Neuron (in vitro differentiated cells): ENCODE results near the gene CTNNA3.
"Not testable (repeated sequence)": the region's sequence is repeated elsewhere in the genome, so short reads cannot be mapped to it uniquely, and the experiment has no call there.

Source experiments
- H2AFZ ChIP-seq: one replicate; pipeline ENCODE4 v1.6.1; 2013; ENCODE audit warnings: low read depth, mild to moderate bottlenecking, inconsistent platforms, low read length, moderate library complexity
- H3K27me3 ChIP-seq: one replicate; pipeline ENCODE4 v1.6.1; 2013; ENCODE audit warnings: low read length; ENCODE audit not compliant: insufficient read depth
- H3K36me3 ChIP-seq: one replicate; pipeline ENCODE4 v1.6.1; 2013; ENCODE audit warnings: low read length; ENCODE audit not compliant: insufficient read depth
- H3K4me1 ChIP-seq: one replicate; pipeline ENCODE4 v1.6.1; 2013; ENCODE audit warnings: low read length; ENCODE audit not compliant: insufficient read depth
- H3K4me3 ChIP-seq: 2 replicates; pipeline ENCODE4 v1.5.1; 2013; ENCODE audit warnings: mild to moderate bottlenecking, low read length, moderate library complexity
- H3K9me3 ChIP-seq: one replicate; pipeline ENCODE4 v1.6.1; 2013; ENCODE audit warnings: low read length

CTNNA3 gene

GRCh38 chr10:67433276-67433675, 262.7 kb downstream of the CTNNA3 start:
- H3K4me3 ChIP-seq: no peak overlapping the region
- H2AFZ ChIP-seq: no peak overlapping the region
- H3K27me3 ChIP-seq: no peaks in the 10 kb centered on the region
- no peaks in the 10 kb centered on the region for H3K36me3 ChIP-seq
- H3K9me3 ChIP-seq: no peaks in the 10 kb centered on the region
- H3K4me1 ChIP-seq: no peaks in the 10 kb centered on the region

- no peaks in the 10 kb centered on the region for H3K36me3 ChIP-seq
- no peak overlapping the region for H2AFZ ChIP-seq
- H3K27me3 ChIP-seq: no peaks in the 10 kb centered on the region
- H3K4me3 ChIP-seq: no peak overlapping the region
- H3K9me3 ChIP-seq: no peaks in the 10 kb centered on the region
- no peaks in the 10 kb centered on the region for H3K4me1 ChIP-seq
These were observed 293.4 kb downstream of the CTNNA3 start for GRCh38 chr10:67402620-67403019.

- Histone ChIP-seq H3K27me3 (no peaks in the 10 kb centered on the region), H3K36me3 (no peaks in the 10 kb centered on the region), H2AFZ (no peak overlapping the region), H3K4me3 (no peak overlapping the region), H3K4me1 (no peaks in the 10 kb centered on the region), H3K9me3 (no peaks in the 10 kb centered on the region)
These were observed 294.3 kb downstream of the CTNNA3 start for GRCh38 chr10:67401711-67402110.

GRCh38 chr10:67386841-67387533, 309.0 kb downstream of the CTNNA3 start:
- H3K27me3 ChIP-seq, H2AFZ ChIP-seq, H3K9me3 ChIP-seq, H3K4me3 ChIP-seq, H3K36me3 ChIP-seq: not testable (repeated sequence)
- peaks cover 17% of the 10 kb centered on the region for H3K4me1 ChIP-seq

- no peak overlapping the region for H3K4me3 ChIP-seq
- no peaks in the 10 kb centered on the region for H3K36me3 ChIP-seq
- H3K9me3 ChIP-seq: no peaks in the 10 kb centered on the region
- peak overlapping the region; percentile 10 for H2AFZ ChIP-seq
- no peaks in the 10 kb centered on the region for H3K27me3 ChIP-seq
- peaks cover 17% of the 10 kb centered on the region for H3K4me1 ChIP-seq
These were observed 309.7 kb downstream of the CTNNA3 start for GRCh38 chr10:67386260-67386659.

GRCh38 chr10:67385566-67385965, 310.4 kb downstream of the CTNNA3 start:
- no peak overlapping the region for H2AFZ ChIP-seq
- no peak overlapping the region for H3K4me3 ChIP-seq
- no peaks in the 10 kb centered on the region for H3K36me3 ChIP-seq
- no peaks in the 10 kb centered on the region for H3K27me3 ChIP-seq
- H3K9me3 ChIP-seq: no peaks in the 10 kb centered on the region
- peaks cover 17% of the 10 kb centered on the region for H3K4me1 ChIP-seq

- no peaks in the 10 kb centered on the region for H3K27me3 ChIP-seq
- H2AFZ ChIP-seq: peak overlapping the region; percentile 46
- no peak overlapping the region for H3K4me3 ChIP-seq
- H3K36me3 ChIP-seq: no peaks in the 10 kb centered on the region
- peaks cover 17% of the 10 kb centered on the region for H3K4me1 ChIP-seq
- H3K9me3 ChIP-seq: no peaks in the 10 kb centered on the region
These were observed 310.9 kb downstream of the CTNNA3 start for GRCh38 chr10:67385089-67385488.

- no peaks in the 10 kb centered on the region for H3K9me3 ChIP-seq
- no peak overlapping the region for H3K4me3 ChIP-seq
- no peaks in the 10 kb centered on the region for H3K36me3 ChIP-seq
- no peaks in the 10 kb centered on the region for H3K4me1 ChIP-seq
- H3K27me3 ChIP-seq: no peaks in the 10 kb centered on the region
- H2AFZ ChIP-seq: no peak overlapping the region
These were observed 364.7 kb downstream of the CTNNA3 start for GRCh38 chr10:67331121-67331910.

GRCh38 chr10:67327626-67328535, 368.1 kb downstream of the CTNNA3 start:
- Histone ChIP-seq H2AFZ (no peak overlapping the region), H3K4me3 (no peak overlapping the region), H3K9me3 (no peaks in the 10 kb centered on the region), H3K4me1 (no peaks in the 10 kb centered on the region), H3K27me3 (no peaks in the 10 kb centered on the region), H3K36me3 (no peaks in the 10 kb centered on the region)

- Histone ChIP-seq H2AFZ (no peak overlapping the region), H3K4me1 (no peaks in the 10 kb centered on the region), H3K4me3 (no peak overlapping the region), H3K9me3 (no peaks in the 10 kb centered on the region), H3K27me3 (no peaks in the 10 kb centered on the region), H3K36me3 (no peaks in the 10 kb centered on the region)
These were observed 376.0 kb downstream of the CTNNA3 start for GRCh38 chr10:67319976-67320375.

- Histone ChIP-seq H3K9me3 (no peaks in the 10 kb centered on the region), H2AFZ (no peak overlapping the region), H3K27me3 (no peaks in the 10 kb centered on the region), H3K36me3 (no peaks in the 10 kb centered on the region), H3K4me3 (no peak overlapping the region), H3K4me1 (no peaks in the 10 kb centered on the region)
These were observed 387.1 kb downstream of the CTNNA3 start for GRCh38 chr10:67308912-67309311.

- Histone ChIP-seq H3K36me3 (no peaks in the 10 kb centered on the region), H2AFZ (no peak overlapping the region), H3K4me1 (no peaks in the 10 kb centered on the region), H3K4me3 (no peak overlapping the region), H3K9me3 (no peaks in the 10 kb centered on the region), H3K27me3 (no peaks in the 10 kb centered on the region)
These were observed 389.3 kb downstream of the CTNNA3 start for GRCh38 chr10:67306588-67307205.
